Vagina (tissue), 2 donors: ENCODE measurements around the gene TTC39C. TPM values are rescaled to one million over a fixed set of nuclear protein-coding genes. Genes with fewer than 3 reads are reported as not detected.

Experiments used
- DNase-seq, 2 donors: peaks; one replicate each; pipeline ENCODE4 v3.0.0-alpha.2; 2017; ENCODE audit errors: extremely low spot score in 2 of 2
- H3K27ac ChIP-seq: fragments of 200-600 bp; sonication (generic); one replicate; pipeline ENCODE4 v1.5.1; 2019
- H3K27me3 ChIP-seq: fragments of 200-600 bp; sonication (generic); one replicate; pipeline ENCODE4 v1.5.1; 2019
- H3K36me3 ChIP-seq, 2 donors: fragments of 200-600 bp; sonication (generic); one replicate each; pipeline ENCODE4 v1.5.1; 2017 to 2019
- H3K4me1 ChIP-seq: fragments of 200-600 bp; sonication (generic); one replicate; pipeline ENCODE4 v1.5.1; 2019
- H3K4me3 ChIP-seq, 2 donors: fragments of 200-600 bp; sonication (generic); 1 replicate in 1 of 2; 2 replicates in 1 of 2; pipeline ENCODE4 v1.5.1; 2016 to 2019
- H3K9me3 ChIP-seq: fragments of 200-600 bp; sonication (generic); one replicate; pipeline ENCODE4 v1.5.1; 2019
- CTCF ChIP-seq, 3 experiments: fragments of 450-650 bp in 2 of 3; fragments of 200-600 bp in 1 of 3; sonication (generic) in 1 of 3; IDR thresholded peaks; one replicate each; pipeline ENCODE4 v1.5.1; 2017 to 2019; ENCODE audit warnings: antibody characterized with exemption in 3 of 3, mild to moderate bottlenecking in 2 of 3, moderate library complexity in 2 of 3
- POLR2A ChIP-seq, 2 donors: fragments of 450-650 bp; IDR thresholded peaks; one replicate each; pipeline ENCODE4 v1.6.1; 2017; ENCODE audit warnings: antibody characterized with exemption in 2 of 2, mild to moderate bottlenecking in 2 of 2, moderate library complexity in 2 of 2
- POLR2AphosphoS5 ChIP-seq, 2 donors: sonication (generic); formaldehyde crosslinking; IDR thresholded peaks; one replicate each; pipeline ENCODE4 v1.9.0; 2017; ENCODE audit warnings: antibody characterized with exemption in 2 of 2, mild to moderate bottlenecking in 2 of 2, low read depth in 1 of 2; ENCODE audit not compliant: insufficient read depth in 1 of 2
- intact Hi-C: fragments of 100-400 bp; cut with DNase I; formaldehyde crosslinking; loops from one replicate; pipeline ENCODE4 v1.15.1; 2023
- total RNA-seq: library from RNA; depleted of rRNA; stranded (reverse); fragments of >200 nt; gene quantifications from one replicate; pipeline ENCODE4 v1.2.3, GENCODE V29; 2016

The TTC39C gene
- total RNA-seq, 1 donor from 2014 or later = 42.5 TPM

DNA sequence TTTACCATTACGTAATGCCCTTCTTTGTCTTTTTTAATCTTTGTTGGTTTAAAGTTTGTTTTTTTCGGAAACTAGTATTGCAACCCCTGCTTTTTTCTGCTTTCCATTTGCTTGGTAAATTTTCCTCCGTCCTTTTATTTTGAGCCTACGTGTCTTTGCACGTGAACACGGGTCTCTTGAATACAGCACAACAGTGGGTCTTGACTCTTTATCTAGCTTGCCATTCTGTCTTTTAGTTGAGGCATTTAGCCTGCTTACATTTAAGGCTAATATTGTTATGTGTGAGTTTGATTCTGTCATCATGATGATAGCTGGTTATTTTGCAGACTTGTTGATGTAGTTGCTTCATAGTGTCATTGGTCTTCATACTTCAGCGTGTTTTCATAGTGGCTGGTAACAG lies 37.5 kb upstream of the TTC39C start:
- Histone ChIP-seq H3K27ac (no peak overlapping the region), H3K9me3 (no peaks in the 10 kb centered on the region), H3K36me3 (no peaks in the 10 kb centered on the region), H3K4me3 (no peak overlapping the region), H3K4me1 (peaks cover 9% of the 10 kb centered on the region), H3K27me3 (no peaks in the 10 kb centered on the region)
- TF ChIP-seq POLR2A (IDR thresholded peaks at IDR 0.05) (no peak), CTCF (IDR thresholded peaks at IDR 0.05) (no peak), POLR2AphosphoS5 (IDR thresholded peaks at IDR 0.05; ENCODE audit: insufficient read depth in 1 of 2, low read depth in 1 of 2) (no peak)
- DNase-seq = no peak
- intact Hi-C loops = no loop called here

DNA sequence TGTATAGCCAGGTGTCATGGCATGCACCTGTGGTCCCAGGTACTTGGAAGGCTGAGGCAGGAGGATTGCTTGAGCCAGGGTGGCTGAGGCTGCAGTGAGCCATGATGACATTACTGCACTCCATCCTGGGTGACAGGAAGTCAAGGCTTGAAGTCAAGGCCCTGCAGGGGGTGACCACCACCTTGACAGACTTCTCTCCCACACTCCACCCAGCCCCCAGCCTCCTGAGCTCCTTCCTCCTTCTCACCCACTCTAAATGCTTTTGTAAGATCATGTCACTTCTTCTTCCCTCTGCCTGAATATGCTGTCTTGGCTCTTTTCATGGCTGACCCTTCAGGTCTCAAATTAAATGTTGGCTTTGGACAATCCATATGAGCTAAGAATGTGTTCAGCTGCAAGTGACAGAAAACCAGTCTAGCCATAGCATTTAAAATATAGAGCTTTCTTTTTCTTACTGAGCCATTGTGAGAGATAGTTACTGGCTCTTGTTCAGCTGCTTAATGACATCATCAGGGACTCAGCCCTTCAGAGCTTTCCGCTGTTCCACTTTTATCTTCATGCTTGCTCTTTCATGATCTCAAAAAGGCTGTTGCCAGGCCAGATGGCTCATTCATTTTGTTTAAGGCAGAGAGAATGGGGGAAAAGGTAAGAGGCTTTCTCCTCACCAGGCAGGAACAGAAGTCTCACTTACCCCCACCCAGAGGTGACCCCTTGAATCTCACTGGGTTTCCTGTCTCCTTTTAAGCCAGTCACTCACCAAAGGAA lies 36.7 kb upstream of the TTC39C start:
- Histone ChIP-seq H3K9me3 (no peaks in the 10 kb centered on the region), H3K27ac (no peak overlapping the region), H3K36me3 (no peaks in the 10 kb centered on the region), H3K4me3 (no peak overlapping the region), H3K4me1 (peaks cover 17% of the 10 kb centered on the region), H3K27me3 (no peaks in the 10 kb centered on the region)
- no peak for DNase-seq
- intact Hi-C loops = no loop called here
- TF ChIP-seq CTCF (IDR thresholded peaks at IDR 0.05) = no peak
- TF ChIP-seq POLR2A (IDR thresholded peaks at IDR 0.05) = no peak

DNA sequence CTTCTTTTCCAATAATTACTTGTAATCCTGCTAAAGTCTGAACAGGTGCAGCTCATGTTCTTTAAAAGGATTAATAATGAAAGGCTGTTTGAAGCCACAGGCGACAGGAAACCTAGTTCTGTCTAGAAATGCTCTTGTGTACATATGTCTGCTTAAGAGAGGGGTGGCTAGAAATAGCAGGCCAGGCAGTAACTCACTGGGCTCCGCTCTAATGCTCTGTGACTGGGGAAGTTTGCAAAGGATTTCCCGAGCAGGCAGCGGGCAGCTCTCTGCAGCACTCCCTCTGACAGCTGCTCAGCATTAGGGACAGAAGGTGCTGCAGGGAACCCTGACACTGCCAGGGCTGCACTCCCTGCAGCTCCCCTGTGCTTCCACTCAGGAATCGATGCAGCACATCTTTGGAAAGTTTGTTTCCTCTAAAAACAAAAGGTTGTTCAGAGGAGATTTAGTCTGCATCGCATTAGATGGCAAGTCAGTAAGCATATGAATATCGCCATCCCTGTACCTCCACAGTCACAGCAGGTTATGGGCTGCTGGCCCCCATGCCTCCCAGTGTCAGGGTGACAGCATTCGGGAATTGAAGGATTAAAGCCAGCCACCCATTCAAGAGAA lies 33.1 kb upstream of the TTC39C start:
- no peak for DNase-seq
- Histone ChIP-seq H3K4me1 (peaks cover 18% of the 10 kb centered on the region), H3K27me3 (no peaks in the 10 kb centered on the region), H3K36me3 (no peaks in the 10 kb centered on the region), H3K4me3 (no peak overlapping the region), H3K27ac (no peak overlapping the region), H3K9me3 (no peaks in the 10 kb centered on the region)
- intact Hi-C loops = no loop called here
- TF ChIP-seq CTCF (IDR thresholded peaks at IDR 0.05) (no peak), POLR2A (IDR thresholded peaks at IDR 0.05) (no peak), POLR2AphosphoS5 (IDR thresholded peaks at IDR 0.05; ENCODE audit: insufficient read depth in 1 of 2, low read depth in 1 of 2) (no peak)

GRCh38 chr18:23982155-23983079 lies 32.1 kb upstream of the TTC39C start:
- TF ChIP-seq POLR2AphosphoS5 (IDR thresholded peaks at IDR 0.05; ENCODE audit: insufficient read depth in 1 of 2, low read depth in 1 of 2) (peak in 1 of 2 donors; percentile 68), POLR2A (IDR thresholded peaks at IDR 0.05) (no peak), CTCF (IDR thresholded peaks at IDR 0.05) (no peak)
- DNase-seq = no peak
- H3K4me3 ChIP-seq = peak overlapping the region in 1 of 2 donors; percentile 5

More at GRCh38 chr18:23982155-23983079, 32.1 kb upstream of the TTC39C start:
- Histone ChIP-seq H3K27ac (peak overlapping the region; percentile 4), H3K36me3 (no peaks in the 10 kb centered on the region), H3K4me1 (peaks cover 18% of the 10 kb centered on the region), H3K27me3 (no peaks in the 10 kb centered on the region), H3K9me3 (no peaks in the 10 kb centered on the region)
- intact Hi-C loops = no loop called here
